Stomach smooth muscle (tissue), 2 donors: ENCODE measurements around the gene CSRP2.

ENCODE experiments used
- H3K27ac ChIP-seq: one replicate; pipeline ENCODE4 v1.7.0; 2013; ENCODE audit warnings: mild to moderate bottlenecking, low read length, inconsistent platforms
- H3K27me3 ChIP-seq, 2 donors: one replicate each; pipeline ENCODE4 v1.7.0; 2013; ENCODE audit warnings: low read length in 2 of 2; ENCODE audit not compliant: insufficient read depth in 2 of 2, control insufficient read depth in 1 of 2
- H3K36me3 ChIP-seq, 2 donors: one replicate each; pipeline ENCODE4 v1.7.0; 2013; ENCODE audit warnings: low read length in 2 of 2; ENCODE audit not compliant: control insufficient read depth in 2 of 2, insufficient read depth in 2 of 2
- H3K4me1 ChIP-seq: one replicate; pipeline ENCODE4 v1.7.0; 2013; ENCODE audit warnings: low read length; ENCODE audit not compliant: control insufficient read depth, insufficient read depth
- H3K4me3 ChIP-seq, 2 donors: one replicate each; pipeline ENCODE4 v1.7.0; 2013; ENCODE audit warnings: low read length in 2 of 2
- H3K9ac ChIP-seq, 2 donors: one replicate each; pipeline ENCODE4 v1.7.0; 2013; ENCODE audit warnings: low read length in 2 of 2, mild to moderate bottlenecking in 1 of 2
- H3K9me3 ChIP-seq, 2 donors: one replicate each; pipeline ENCODE4 v1.7.0; 2013; ENCODE audit warnings: low read length in 2 of 2; ENCODE audit not compliant: control insufficient read depth in 2 of 2
- donor health status: healthy.
- donor health status: Pancreatic carcinoma.

The CSRP2 gene

DNA sequence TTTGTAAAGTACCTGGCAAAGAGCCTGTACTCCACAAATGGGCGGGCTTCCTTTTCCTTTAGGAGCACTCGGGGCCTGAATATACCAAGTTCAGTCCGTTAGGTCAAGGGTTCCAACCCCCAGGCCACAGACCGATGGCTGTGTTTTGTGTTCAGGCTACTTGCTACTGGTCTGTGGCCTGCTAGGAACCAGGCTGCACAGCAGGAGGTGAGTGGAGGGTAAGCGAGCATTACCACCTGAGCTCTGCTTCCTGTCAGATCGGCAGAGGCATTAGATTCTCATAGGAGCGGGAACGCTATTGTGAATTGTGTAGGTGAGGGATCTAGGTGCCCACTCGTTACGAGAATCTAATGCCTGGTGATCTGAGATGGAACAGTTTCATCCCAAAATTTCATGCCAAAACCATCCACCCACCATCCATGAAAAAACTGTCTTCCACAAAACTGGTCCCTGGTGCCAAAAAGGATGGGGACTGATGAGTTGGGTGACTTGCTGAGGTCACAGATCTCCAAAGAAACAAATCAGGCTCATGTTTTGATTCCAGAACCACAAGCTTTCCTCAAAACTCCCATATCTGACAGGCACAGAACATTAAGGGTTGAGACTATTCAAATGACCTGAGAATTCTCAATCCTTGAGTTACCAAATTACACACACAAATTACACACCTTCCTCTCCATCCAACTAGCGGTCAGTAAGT is 4.2 kb downstream of the CSRP2 start:
- no peaks in the 10 kb centered on the region for H3K27me3 ChIP-seq
- H3K4me1 ChIP-seq, result peaks cover 16% of the 10 kb centered on the region
- H3K27ac ChIP-seq, result peak overlapping the region; percentile 41
- H3K9me3 ChIP-seq, result no peaks in the 10 kb centered on the region
- no peaks in the 10 kb centered on the region for H3K36me3 ChIP-seq
- H3K9ac ChIP-seq, result peak overlapping the region in 1 of 2 donors; percentile 8
- H3K4me3 ChIP-seq, result peak overlapping the region; percentile 10 to 22

GRCh38 chr12:76874027-76874426 is 4.8 kb downstream of the CSRP2 start:
- Histone ChIP-seq H3K9me3 (no peaks in the 10 kb centered on the region), H3K4me3 (peak overlapping the region in 1 of 2 donors; percentile 8), H3K4me1 (peaks cover 13% of the 10 kb centered on the region), H3K36me3 (no peaks in the 10 kb centered on the region), H3K27ac (peak overlapping the region; percentile 41), H3K9ac (peak overlapping the region in 1 of 2 donors; percentile 8), H3K27me3 (no peaks in the 10 kb centered on the region)

- Histone ChIP-seq H3K36me3 (no peaks in the 10 kb centered on the region), H3K4me1 (peaks cover 9% of the 10 kb centered on the region), H3K9me3 (no peaks in the 10 kb centered on the region), H3K4me3 (no peak overlapping the region), H3K9ac (no peak overlapping the region), H3K27ac (no peak overlapping the region), H3K27me3 (no peaks in the 10 kb centered on the region)
Observed at GRCh38 chr12:76872415-76872814, 6.4 kb downstream of the CSRP2 start.

DNA sequence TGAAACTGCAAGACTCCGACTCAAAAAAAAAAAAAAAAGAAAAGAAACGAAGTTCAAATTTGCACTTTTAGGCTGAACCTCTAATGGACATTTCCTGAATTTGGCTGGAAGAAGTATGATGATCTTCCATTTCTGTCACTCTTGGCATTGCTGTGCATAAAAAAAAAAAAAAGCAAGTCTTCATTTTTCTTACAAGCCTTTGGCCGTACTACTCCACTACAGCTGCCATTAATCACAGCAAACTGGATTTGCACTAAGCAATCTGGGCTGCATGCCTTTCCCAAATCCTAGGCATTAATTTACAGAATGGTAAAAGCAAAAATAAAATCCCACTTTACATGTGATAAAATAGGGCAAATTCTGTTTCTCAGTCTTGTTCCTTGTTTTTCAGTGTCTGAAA is 7.1 kb downstream of the CSRP2 start:
- H3K27ac ChIP-seq, result no peak overlapping the region

DNA sequence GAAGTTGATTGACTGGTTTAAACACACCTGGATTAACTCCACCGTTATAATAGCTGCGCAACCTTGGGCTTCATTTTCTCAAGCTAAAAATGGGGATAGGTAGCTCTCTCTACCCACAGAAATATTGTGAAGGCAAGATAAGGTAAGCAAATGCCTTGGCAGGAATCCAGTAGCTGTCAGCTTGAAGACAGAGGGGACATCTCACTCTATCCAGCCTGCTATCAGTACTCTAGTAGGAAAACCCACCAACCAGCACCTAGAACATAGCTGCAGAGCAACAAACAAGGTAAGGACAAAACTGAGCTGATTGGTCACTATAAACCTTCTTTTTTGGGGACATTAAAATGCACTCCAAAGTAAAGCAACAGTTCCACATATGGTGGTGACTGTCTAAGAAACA is 7.7 kb downstream of the CSRP2 start:
- Histone ChIP-seq H3K9ac (no peak overlapping the region), H3K36me3 (no peaks in the 10 kb centered on the region), H3K4me1 (peaks cover 12% of the 10 kb centered on the region), H3K27ac (no peak overlapping the region), H3K9me3 (no peaks in the 10 kb centered on the region), H3K4me3 (no peak overlapping the region), H3K27me3 (no peaks in the 10 kb centered on the region)

More for the DNA sequence above, 7.1 kb downstream of the CSRP2 start:
- no peaks in the 10 kb centered on the region for H3K9me3 ChIP-seq
- H3K4me3 ChIP-seq, result no peak overlapping the region
- no peaks in the 10 kb centered on the region for H3K27me3 ChIP-seq
- peaks cover 9% of the 10 kb centered on the region for H3K4me1 ChIP-seq
- H3K9ac ChIP-seq, result no peak overlapping the region
- H3K36me3 ChIP-seq, result no peaks in the 10 kb centered on the region

DNA sequence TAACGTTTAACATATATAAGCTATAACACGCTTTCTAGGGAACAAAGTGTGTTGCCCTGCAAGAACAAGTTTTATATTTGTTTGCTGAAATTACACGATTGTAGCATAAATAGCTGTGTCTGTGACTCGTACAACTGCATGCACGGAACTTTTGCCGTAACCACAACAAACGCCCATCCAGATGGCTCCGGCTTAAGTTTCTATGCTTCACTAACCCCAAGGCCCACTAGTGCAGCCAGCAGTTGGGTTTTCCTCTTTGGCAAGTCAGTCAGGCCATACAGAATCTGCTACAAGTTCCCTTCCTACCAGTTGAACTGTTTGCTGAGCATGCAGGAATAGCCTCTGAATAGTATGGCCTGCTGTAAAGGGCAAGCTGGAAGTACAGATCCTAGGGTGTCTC is 12.1 kb downstream of the CSRP2 start:
- Histone ChIP-seq H3K9me3 (no peaks in the 10 kb centered on the region), H3K4me1 (peaks cover 24% of the 10 kb centered on the region), H3K27ac (no peak overlapping the region), H3K36me3 (no peaks in the 10 kb centered on the region), H3K27me3 (no peaks in the 10 kb centered on the region), H3K4me3 (peak overlapping the region; percentile 9 to 52), H3K9ac (no peak overlapping the region)

DNA sequence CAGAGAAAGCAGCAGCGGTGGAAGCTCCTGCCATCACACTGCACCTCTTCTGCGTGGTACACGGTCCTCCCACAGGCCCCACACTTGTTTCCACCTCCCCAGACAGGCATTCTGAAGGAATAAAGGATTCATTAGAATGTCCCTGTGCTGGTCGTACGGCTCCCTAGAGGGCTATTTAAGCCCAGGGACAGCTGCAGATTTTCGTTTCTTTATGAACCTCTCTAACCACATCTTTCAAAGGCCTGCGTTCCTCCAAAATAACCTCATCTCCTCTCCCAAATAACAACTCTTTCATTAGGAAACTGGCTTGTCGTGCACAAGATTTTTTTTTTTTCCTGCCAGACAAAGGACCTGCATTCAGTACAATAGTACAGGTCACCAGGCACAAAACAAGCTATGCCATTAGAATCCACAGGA is 12.7 kb downstream of the CSRP2 start:
- H3K4me1 ChIP-seq, result peaks cover 24% of the 10 kb centered on the region
- peak overlapping the region; percentile 9 to 52 for H3K4me3 ChIP-seq
- H3K9me3 ChIP-seq, result no peaks in the 10 kb centered on the region
- no peaks in the 10 kb centered on the region for H3K27me3 ChIP-seq
- H3K9ac ChIP-seq, result no peak overlapping the region
- H3K36me3 ChIP-seq, result no peaks in the 10 kb centered on the region
- H3K27ac ChIP-seq, result peak overlapping the region; percentile 24

- Histone ChIP-seq H3K9me3 (no peaks in the 10 kb centered on the region), H3K36me3 (no peaks in the 10 kb centered on the region), H3K9ac (no peak overlapping the region), H3K4me3 (no peak overlapping the region), H3K27ac (no peak overlapping the region), H3K27me3 (no peaks in the 10 kb centered on the region), H3K4me1 (peaks cover 27% of the 10 kb centered on the region)
Observed at GRCh38 chr12:76864791-76865400, 13.9 kb downstream of the CSRP2 start.

- Histone ChIP-seq H3K9ac (no peak overlapping the region), H3K27ac (no peak overlapping the region), H3K36me3 (no peaks in the 10 kb centered on the region), H3K27me3 (no peaks in the 10 kb centered on the region), H3K9me3 (no peaks in the 10 kb centered on the region), H3K4me3 (no peak overlapping the region), H3K4me1 (peaks cover 27% of the 10 kb centered on the region)
Observed at GRCh38 chr12:76863837-76864236, 15.0 kb downstream of the CSRP2 start.

DNA sequence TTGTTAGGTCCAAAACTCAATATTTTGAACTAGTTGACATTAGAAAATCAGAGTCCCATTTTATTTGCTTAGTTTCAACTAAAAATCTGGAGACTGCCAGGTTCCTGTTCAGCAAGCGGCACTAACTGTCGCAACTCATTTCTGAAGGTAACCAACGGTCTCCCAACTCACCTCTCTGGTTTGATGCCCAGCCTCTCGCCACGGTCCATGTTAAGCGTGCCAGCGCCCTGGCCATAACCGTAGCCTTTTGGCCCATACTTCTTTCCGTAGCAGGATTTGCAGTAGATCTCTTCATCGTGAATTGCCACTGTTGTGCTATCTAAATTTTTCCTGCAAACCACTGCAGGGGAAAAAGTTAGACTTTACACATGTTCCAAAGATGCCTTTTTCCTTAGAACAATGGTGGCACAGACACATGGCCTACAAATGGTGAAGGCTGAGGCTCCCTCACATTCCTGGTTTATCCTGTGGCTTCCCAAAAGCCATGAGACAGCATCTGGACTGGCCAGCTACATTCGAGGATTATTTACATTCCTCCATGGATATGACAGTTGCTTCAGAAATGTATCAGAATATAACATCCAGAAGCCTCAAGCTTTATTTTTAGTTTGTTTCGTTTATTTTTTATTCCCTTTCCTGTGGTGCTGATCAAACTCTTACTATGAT is 15.7 kb downstream of the CSRP2 start:
- peaks cover 27% of the 10 kb centered on the region for H3K4me1 ChIP-seq
- no peaks in the 10 kb centered on the region for H3K36me3 ChIP-seq
- H3K9me3 ChIP-seq, result no peaks in the 10 kb centered on the region
- H3K4me3 ChIP-seq, result no peak overlapping the region
- H3K27ac ChIP-seq, result no peak overlapping the region
- H3K9ac ChIP-seq, result no peak overlapping the region
- no peaks in the 10 kb centered on the region for H3K27me3 ChIP-seq

GRCh38 chr12:76860256-76860655 is 18.6 kb downstream of the CSRP2 start:
- Histone ChIP-seq H3K27me3 (no peaks in the 10 kb centered on the region), H3K4me3 (peak overlapping the region in 1 of 2 donors; percentile 24), H3K36me3 (peaks cover 4 to 15% of the 10 kb centered on the region in 2 donors), H3K27ac (peak overlapping the region; percentile 66), H3K9ac (peak overlapping the region; percentile 16 to 60), H3K4me1 (peaks cover 13% of the 10 kb centered on the region), H3K9me3 (peaks cover 4 to 8% of the 10 kb centered on the region in 2 donors)
